GM18858 (cell line): ENCODE measurements around the gene RHAG.

Experiments used
- ATAC-seq: cut with Tn5 transposase; IDR thresholded peaks from one replicate; pipeline ENCODE4 v1.9.1; 2021; ENCODE audit not compliant: unreplicated experiment

The RHAG gene

GRCh38 chr6:49565855-49566254 lies 70.8 kb downstream of the RHAG start:
- ATAC-seq: no peak

DNA sequence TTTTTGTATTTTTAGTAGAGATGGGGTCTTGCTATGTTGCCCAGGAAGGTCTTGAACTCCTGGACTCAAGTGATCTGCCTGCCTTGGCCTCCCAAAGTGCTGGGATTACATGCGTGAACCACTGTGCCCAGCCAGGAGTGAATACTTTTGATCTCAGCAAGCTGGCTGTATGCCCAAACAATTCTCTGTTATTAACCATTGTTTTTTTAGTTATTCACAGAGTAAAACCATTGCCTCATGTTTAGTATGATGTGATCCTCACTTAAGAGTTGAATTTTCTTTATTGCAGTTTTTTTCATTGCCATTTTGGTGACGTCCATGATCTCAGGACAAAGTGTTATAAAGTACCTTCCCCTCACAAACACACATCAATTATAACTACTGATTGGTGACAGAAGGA lies 71.4 kb downstream of the RHAG start:
- ATAC-seq: no peak

DNA sequence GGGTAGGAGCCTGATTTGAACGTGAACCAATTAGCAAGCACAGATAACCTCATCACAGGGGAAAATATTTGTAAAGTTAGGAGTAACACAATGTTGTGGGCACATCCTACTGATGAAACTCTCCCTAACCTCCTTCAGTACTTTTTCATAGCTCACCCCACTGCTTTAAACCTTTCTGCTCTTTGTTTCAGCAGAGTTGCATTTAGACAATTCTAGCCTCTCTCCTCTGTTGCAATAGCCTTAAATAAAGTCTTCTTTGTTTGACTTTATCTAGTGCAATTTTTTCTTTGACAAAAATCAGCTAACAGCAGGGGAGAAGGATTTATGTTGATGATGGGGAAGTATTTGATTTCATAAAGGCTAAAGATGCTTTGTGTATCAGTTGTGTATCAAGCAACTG lies 72.1 kb downstream of the RHAG start:
- no peak for ATAC-seq

GRCh38 chr6:49563006-49563886 lies 73.4 kb downstream of the RHAG start:
- ATAC-seq: no peak

DNA sequence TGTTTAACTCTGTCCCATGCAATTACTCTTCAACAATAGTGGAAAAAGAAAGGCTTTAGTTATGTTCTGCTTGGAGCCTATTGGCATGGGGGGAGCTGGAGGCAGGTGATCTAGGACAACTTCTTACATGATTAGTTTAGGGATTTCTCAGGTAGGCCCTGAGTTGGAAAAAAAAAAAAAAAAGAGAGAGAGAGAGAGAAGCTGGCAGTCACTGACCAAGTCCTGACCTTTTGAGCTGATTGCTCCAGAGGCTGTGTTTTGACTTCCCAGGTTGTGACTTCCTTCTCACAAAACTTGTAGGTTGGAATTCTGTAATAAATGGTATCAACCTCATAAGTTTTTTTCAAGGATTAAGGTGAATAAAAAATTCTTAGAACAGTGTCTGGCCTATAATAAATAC lies 78.4 kb downstream of the RHAG start:
- no peak for ATAC-seq

DNA sequence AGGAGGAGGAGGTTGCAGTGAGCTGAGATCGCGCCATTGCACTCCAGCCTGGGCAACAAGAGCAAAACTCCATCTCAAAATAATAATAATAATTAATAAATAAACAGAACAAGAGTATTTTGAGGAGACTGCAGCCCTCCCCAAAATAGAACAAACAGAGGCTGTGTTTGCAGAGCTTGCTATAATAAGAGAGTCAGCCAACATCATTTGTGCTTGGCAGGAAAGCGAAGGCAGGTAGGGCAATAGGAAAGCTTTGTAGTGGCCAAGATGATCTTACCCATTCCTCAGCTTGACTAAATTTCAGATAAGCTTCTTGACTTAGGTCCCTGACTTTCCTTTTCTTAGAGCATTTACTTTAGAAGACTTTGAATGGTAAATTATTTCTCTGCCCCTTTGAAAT lies 79.5 kb downstream of the RHAG start:
- no peak for ATAC-seq

- ATAC-seq: no peak
Observed at GRCh38 chr6:49556429-49556837, 80.2 kb downstream of the RHAG start.

DNA sequence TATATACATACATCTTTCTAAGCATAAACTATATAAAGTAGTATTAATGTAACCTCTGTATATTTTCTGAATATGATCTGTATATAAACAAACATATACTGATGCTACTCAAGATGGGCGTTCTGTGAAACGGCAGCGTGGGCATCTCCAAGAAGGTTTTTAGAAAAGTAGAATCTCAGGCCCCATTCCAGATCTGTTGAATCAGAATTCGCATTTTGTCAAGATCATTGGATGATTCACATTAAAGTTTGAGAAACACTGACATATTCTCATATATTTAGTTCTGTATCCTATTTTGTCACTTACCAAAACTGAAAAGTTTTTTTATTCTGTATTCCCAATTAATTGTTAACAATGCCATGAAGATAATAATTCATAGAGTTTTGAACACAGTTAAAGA lies 80.7 kb downstream of the RHAG start:
- no peak for ATAC-seq
